Activated CD8-positive, alpha-beta memory T cell treated with anti-CD3 and anti-CD28 coated beads, Interleukin-2, amount 50 U/mL, for 1 hour (primary cell): ENCODE measurements around the gene NDUFS2.
A peak's percentile ranks its signal among the peaks of the same experiment; 100 is the strongest.

ENCODE experiments used
- DNase-seq: peaks from one replicate; pipeline ENCODE4 v3.0.0-alpha.2; 2020; ENCODE audit errors: extremely low read depth

The NDUFS2 gene

GRCh38 chr1:161201836-161202712 lies at the start of gene NDUFS2:
NDUFS2 (plus strand) TSS chr1:161202367; CDS start chr1:161202386, 19 bp downstream.
- DNase-seq: peak; percentile 98

- no peak for DNase-seq
Measured at GRCh38 chr1:161153176-161153575, 49.0 kb upstream of the NDUFS2 start.

GRCh38 chr1:161153682-161154337 lies 48.4 kb upstream of the NDUFS2 start, which contains the start of gene UFC1:
UFC1 (plus strand) TSS chr1:161153978; CDS start chr1:161153998, 20 bp downstream.
- DNase-seq: peak; percentile 75

DNA sequence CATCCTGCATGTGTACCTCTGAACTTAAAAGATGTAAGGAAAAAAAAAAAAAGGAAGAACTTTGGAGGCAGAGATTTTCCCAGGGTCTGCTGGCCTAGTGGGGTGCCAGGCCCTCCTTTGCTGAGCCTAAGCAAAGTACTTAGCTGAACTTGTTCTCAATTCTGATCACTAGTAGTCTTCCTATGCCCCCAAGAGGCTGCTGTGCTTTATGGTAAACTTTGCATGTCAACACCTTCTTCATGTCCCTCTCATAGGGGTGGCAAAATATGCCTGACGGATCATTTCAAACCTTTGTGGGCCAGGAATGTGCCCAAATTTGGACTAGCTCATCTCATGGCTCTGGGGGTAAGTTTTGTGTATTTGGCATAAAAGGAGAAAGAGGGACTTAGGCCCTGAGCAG lies 44.3 kb upstream of the NDUFS2 start:
- no peak for DNase-seq

DNA sequence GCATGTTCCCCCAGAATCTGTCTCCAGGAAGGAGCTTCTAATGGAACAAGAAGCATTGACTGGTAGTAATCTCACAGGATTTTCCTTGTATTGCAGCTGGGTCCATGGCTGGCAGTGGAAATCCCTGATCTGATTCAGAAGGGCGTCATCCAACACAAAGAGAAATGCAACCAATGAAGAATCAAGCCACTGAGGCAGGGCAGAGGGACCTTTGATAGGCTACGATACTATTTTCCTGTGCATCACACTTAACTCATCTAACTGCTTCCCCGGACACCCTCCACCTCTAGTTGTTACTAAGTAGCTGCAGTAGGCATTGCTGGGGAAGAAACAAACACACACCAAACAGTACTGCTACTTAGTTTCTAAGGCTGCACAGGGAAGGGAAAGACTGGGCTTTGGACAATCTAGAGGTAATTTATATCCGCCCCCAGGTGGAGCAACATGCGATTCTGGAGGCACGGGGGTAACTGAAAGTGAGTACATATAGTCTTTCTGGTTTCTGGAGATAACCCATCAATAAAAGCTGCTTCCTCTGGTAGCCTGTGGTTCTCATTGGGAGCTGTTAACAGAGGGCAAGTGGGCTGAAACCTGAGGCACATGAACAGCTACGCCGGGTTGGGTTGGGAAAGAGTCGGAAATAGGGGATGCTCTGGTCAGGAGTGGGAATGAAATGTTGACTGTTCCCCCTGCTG lies 43.7 kb upstream of the NDUFS2 start:
- DNase-seq: no peak

- peak; percentile 73 for DNase-seq
Measured at GRCh38 chr1:161159087-161159912, 42.9 kb upstream of the NDUFS2 start, which contains the start of gene USP21. USP21 (plus strand) TSS chr1:161159500; CDS start chr1:161160641, 1,141 bp downstream.

DNA sequence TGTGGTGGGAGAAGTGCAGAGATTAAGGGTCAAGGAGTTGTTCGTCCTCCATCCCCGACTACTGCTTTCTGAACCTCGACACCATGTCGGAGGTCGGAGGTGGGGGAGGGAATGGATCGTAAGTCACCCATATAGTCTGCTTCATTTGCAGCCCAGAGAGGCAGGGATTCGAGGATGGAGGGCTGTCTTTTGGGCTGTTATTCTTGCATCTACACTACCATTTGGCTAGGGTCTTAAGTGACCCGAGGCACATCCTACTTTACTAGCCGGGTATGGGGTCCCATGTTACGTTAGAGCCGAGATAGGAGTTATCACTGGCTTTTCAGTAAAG lies 42.3 kb upstream of the NDUFS2 start:
- no peak for DNase-seq

GRCh38 chr1:161160671-161161145 lies 41.5 kb upstream of the NDUFS2 start:
- DNase-seq: no peak

GRCh38 chr1:161161652-161162051 lies 40.5 kb upstream of the NDUFS2 start:
- DNase-seq: no peak

- no peak for DNase-seq
Measured at GRCh38 chr1:161162052-161162451, 40.1 kb upstream of the NDUFS2 start.

GRCh38 chr1:161162806-161163205 lies 39.4 kb upstream of the NDUFS2 start:
- no peak for DNase-seq

GRCh38 chr1:161163793-161164192 lies 38.4 kb upstream of the NDUFS2 start:
- DNase-seq: no peak

- no peak for DNase-seq
Measured at GRCh38 chr1:161164901-161165610, 37.1 kb upstream of the NDUFS2 start.

GRCh38 chr1:161165742-161166668 lies 36.2 kb upstream of the NDUFS2 start, which contains the start of gene PPOX:
PPOX (plus strand) TSS chr1:161166426; CDS start chr1:161166848, 422 bp downstream.
- peak; percentile 78 for DNase-seq

GRCh38 chr1:161166669-161167548 lies 35.3 kb upstream of the NDUFS2 start:
- no peak for DNase-seq

- DNase-seq: no peak
Measured at GRCh38 chr1:161168906-161169305, 33.3 kb upstream of the NDUFS2 start.

DNA sequence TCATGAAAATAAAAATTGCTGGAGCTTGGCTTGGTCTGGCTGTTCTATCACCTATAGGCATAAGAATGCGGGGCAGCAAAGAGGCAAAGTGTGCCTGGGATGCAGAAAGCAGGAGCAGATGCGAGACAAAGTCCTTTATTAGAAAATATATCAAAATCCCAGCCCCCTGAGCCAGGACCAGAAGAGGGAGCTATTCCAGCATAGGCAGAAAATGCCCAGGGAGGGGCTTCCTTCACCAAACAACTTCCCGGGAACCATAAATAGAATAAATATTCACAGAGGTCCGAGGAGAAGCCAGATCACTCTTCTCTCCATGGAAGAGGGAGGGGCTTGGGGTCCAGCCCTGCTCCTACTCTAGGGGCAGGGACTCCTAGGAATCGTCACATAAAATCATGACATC lies 31.0 kb upstream of the NDUFS2 start:
- DNase-seq: no peak

- no peak for DNase-seq
Measured at GRCh38 chr1:161171696-161172095, 30.5 kb upstream of the NDUFS2 start.
